Stimulated activated CD4-positive, alpha-beta T cell treated with anti-CD3 and anti-CD28 coated beads, Interleukin-12 subunit alpha, Interleukin-12 subunit beta, amount 100 ng/mL, for 24 hours (primary cell): Measurements from ENCODE around the gene CCDC187.

Source experiments
- DNase-seq, 2 experiments: peaks; one replicate each; pipeline ENCODE4 v3.0.0-alpha.2; 2020; ENCODE audit warnings: low read depth in 2 of 2

Gene CCDC187

GRCh38 chr9:136297766-136298735, 5.8 kb downstream of the CCDC187 start:
- no peak for DNase-seq

GRCh38 chr9:136297016-136297691, 6.7 kb downstream of the CCDC187 start:
- no peak for DNase-seq

DNA sequence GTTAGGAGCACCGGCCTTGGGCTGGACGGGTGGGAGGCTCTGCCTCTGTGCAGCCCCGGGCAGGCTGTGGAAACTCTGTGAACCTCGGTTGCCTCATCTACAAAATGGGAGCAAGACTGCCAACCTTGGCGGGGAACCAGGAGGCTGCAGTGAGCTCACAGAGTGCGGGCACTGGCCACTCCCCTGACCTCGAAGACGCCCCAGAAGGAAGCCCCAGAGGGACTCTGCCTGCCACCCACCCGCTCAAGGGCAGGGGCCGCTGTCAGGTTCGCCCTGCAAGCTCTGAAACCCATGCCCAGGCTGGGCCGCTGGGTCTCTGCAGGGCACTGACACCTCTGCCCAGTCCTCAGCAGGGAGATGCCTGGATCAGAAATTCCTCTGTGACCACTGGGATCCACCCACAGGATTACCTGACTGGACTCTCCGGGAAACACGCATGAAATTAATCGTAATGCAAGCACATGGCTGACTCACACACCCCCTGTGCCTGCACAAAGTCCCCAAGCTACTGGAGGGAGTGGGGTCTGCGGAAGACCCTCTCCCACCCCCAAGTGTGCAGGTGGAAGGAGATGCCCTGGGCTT, 7.4 kb downstream of the CCDC187 start:
- DNase-seq: no peak

- DNase-seq: no peak
Measured at GRCh38 chr9:136295542-136296433, 8.1 kb downstream of the CCDC187 start.

- DNase-seq: no peak
Measured at GRCh38 chr9:136295055-136295454, 8.8 kb downstream of the CCDC187 start.

GRCh38 chr9:136294437-136294836, 9.5 kb downstream of the CCDC187 start:
- DNase-seq: no peak

- DNase-seq: no peak
Measured at GRCh38 chr9:136293476-136294077, 10.3 kb downstream of the CCDC187 start.

- no peak for DNase-seq
Measured at GRCh38 chr9:136292591-136293448, 11.1 kb downstream of the CCDC187 start.

DNA sequence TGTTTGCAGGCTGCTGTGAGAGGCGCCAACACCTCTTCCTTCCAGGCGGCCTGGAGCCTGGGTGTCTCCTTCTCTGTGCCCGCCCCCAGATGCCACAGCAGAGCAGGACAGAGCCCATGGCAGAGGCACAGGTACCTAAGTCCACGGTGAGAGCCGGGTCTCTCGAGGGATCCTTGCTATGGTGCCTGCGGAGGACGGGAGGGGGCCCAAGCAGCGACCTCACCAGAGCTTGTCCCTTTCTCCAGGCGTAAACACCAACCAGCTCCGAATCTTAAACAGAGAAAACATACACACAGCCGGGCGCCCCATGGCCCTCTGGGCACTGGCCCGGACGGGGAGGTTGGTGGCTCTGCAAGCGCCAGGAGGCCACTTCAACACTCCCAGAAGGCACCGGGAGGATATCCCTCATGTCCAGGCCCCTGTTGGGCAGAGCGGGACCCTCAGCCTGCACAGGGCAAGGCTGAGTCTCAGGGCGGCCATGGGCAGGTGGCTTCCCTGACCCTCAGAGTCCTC, 11.8 kb downstream of the CCDC187 start:
- no peak for DNase-seq

DNA sequence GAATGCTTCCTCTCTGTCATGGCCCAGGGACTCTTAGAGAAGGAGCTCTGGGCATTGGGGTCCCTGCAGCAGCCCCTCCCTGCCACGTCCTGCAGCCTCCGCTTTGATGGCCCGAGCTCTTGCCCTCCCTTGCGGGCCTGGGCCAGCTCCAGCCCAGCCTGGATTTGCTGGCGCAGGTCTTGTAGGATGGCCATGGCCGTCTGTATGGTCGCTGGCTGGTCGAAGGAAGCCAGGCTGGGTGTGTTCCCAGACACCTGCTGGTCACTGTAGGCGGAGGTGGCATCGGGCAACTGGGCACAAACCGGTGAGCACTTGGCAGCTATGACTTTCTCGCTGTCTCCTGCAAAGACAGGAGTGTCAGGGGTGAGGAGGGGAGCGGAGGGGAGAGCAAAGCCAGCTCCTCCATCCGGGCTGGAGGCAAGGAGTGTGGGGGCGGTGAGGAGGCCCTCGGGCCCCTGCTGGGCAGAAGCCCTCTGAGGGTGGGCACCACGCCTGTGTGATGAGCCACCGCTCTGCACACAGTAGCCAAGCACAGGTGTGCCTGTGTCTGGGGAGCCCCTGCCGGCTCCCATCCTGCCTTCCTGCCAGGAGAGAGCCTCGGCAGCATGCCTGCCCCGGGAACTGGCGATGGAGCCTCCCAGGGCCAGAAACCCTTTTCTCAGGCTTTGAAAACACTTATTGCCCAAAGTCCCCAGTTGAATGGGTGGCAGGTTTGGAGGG, 12.4 kb downstream of the CCDC187 start:
- DNase-seq: no peak

- DNase-seq: no peak
Measured at GRCh38 chr9:136290508-136291000, 13.3 kb downstream of the CCDC187 start.

GRCh38 chr9:136289651-136290507, 14.0 kb downstream of the CCDC187 start:
- no peak for DNase-seq

GRCh38 chr9:136287960-136288753, 15.7 kb downstream of the CCDC187 start:
- DNase-seq: no peak

- no peak for DNase-seq
Measured at GRCh38 chr9:136286987-136287379, 16.9 kb downstream of the CCDC187 start.

- DNase-seq: no peak
Measured at GRCh38 chr9:136286359-136286986, 17.4 kb downstream of the CCDC187 start.

GRCh38 chr9:136285501-136286358, 18.2 kb downstream of the CCDC187 start:
- DNase-seq: no peak
